HCT116 (cell line): ENCODE results near the gene SOCS1. TPM values are rescaled to one million over a fixed set of nuclear protein-coding genes. Genes with fewer than 3 reads are reported as not detected.

Experiments used
- ATAC-seq: fragments of 200-7000 bp; cut with Tn5 transposase; 2 replicates; pipeline ENCODE4 v1.9.1; 2020; ENCODE audit warnings: mild to moderate bottlenecking, moderate library complexity
- BruUV-seq: library from RNA; stranded (reverse); fragments of 400-500 nt; replicated peaks from 2 replicates; lab custom pipeline; 2021; lab: Mats Ljungman, UMichigan
- CTCF ChIA-PET: fragments of 300-600 bp; sonication (Branson Sonifier 250); formaldehyde crosslinking; loops from one replicate; lab custom pipeline; 2021; ENCODE audit warnings: antibody characterized with exemption; lab: Charles Lee
- POLR2A ChIA-PET: fragments of 300-600, 350-600 bp; sonication (Branson Sonifier 250); formaldehyde crosslinking; loops from one replicate; lab custom pipeline; 2021; ENCODE audit warnings: antibody characterized with exemption; lab: Charles Lee
- RAD21 ChIA-PET, 2 experiments: fragments of 300-600 bp; sonication (Branson Sonifier 250); formaldehyde crosslinking; loops; one replicate each; lab custom pipeline; 2023; ENCODE audit warnings: low total read pairs in 2 of 2; ENCODE audit not compliant: uncharacterized antibody in 2 of 2, unreplicated experiment in 2 of 2, low non-redundant PET in 1 of 2; lab: Charles Lee
- DNase-seq: peaks from one replicate; pipeline ENCODE4 v3.0.0-alpha.2; 2010; ENCODE audit warnings: low read depth, low spot score
- H2AFZ ChIP-seq: fragments of 200-600 bp; shearing (Covaris generic), sonication (generic); 2 replicates; pipeline ENCODE4 v1.6.1; 2017; ENCODE audit warnings: low read depth, mixed run types, mixed read lengths, antibody characterized with exemption, low read length; ENCODE audit not compliant: poor library complexity, severe bottlenecking
- H3K27ac ChIP-seq: 2 replicates; pipeline ENCODE4 v1.5.1; 2012; ENCODE audit warnings: low read depth, low read length
- H3K27me3 ChIP-seq: fragments of 200-600 bp; sonication (generic); 2 replicates; pipeline ENCODE4 v1.6.1; 2016; ENCODE audit warnings: mixed run types, low read length, mixed read lengths; ENCODE audit not compliant: insufficient read depth
- H3K36me3 ChIP-seq, 2 experiments: fragments of 200-500 bp in 1 of 2; fragments of 200-600 bp in 1 of 2; sonication (Bioruptor generic) in 1 of 2; sonication (generic) in 1 of 2; 2 replicates each; pipeline versions ENCODE4 v1.5.1 to v1.6.1; 2014 to 2016; ENCODE audit warnings: low read length in 2 of 2, inconsistent platforms in 1 of 2, mixed read lengths in 1 of 2, mixed run types in 1 of 2; ENCODE audit not compliant: insufficient read depth in 2 of 2, control insufficient read depth in 1 of 2
- H3K4me1 ChIP-seq, 2 experiments: fragments of 200-600 bp in 1 of 2; sonication (generic) in 1 of 2; 2 replicates each; pipeline versions ENCODE4 v1.5.1 to v1.6.1; 2012 to 2017; ENCODE audit warnings: low read length in 2 of 2, inconsistent platforms in 1 of 2, mild to moderate bottlenecking in 1 of 2, mixed read lengths in 1 of 2, mixed run types in 1 of 2, moderate library complexity in 1 of 2; ENCODE audit not compliant: insufficient read depth in 2 of 2, control insufficient read depth in 1 of 2
- H3K4me2 ChIP-seq: fragments of 200-600 bp; sonication (generic); 2 replicates; pipeline ENCODE4 v1.6.1; 2017; ENCODE audit warnings: mixed run types, low read length, mixed read lengths
- H3K4me3 ChIP-seq, 2 experiments: fragments of 200-600 bp in 1 of 2; sonication (generic) in 1 of 2; replicated peaks in 1 of 2; 2 replicates each; pipeline ENCODE4 v1.5.1; 2011 to 2016; ENCODE audit warnings: low read length in 2 of 2, control low read depth in 1 of 2, low read depth in 1 of 2, mild to moderate bottlenecking in 1 of 2, mixed read lengths in 1 of 2, mixed run types in 1 of 2
- H3K79me2 ChIP-seq: fragments of 200-600 bp; sonication (generic); 2 replicates; pipeline ENCODE4 v1.6.1; 2017; ENCODE audit warnings: mild to moderate bottlenecking, mixed run types, low read length, moderate library complexity, mixed read lengths; ENCODE audit not compliant: insufficient read depth
- H3K9ac ChIP-seq: fragments of 200-600 bp; sonication (generic); 2 replicates; pipeline ENCODE4 v1.6.1; 2016; ENCODE audit warnings: low read length, mixed read lengths
- H3K9me2 ChIP-seq: fragments of 200-600 bp; sonication (generic), shearing (Covaris generic); 2 replicates; pipeline ENCODE4 v1.6.1; 2017; ENCODE audit warnings: mixed run types, mild to moderate bottlenecking, moderate library complexity; ENCODE audit not compliant: insufficient read depth
- H3K9me3 ChIP-seq, 2 experiments: fragments of 200-500 bp in 1 of 2; fragments of 200-600 bp in 1 of 2; sonication (Bioruptor generic) in 1 of 2; sonication (generic) in 1 of 2; 2 replicates each; pipeline ENCODE4 v1.6.1; 2014 to 2017; ENCODE audit warnings: low read length in 2 of 2, mixed read lengths in 2 of 2, inconsistent platforms in 1 of 2, low read depth in 1 of 2, mild to moderate bottlenecking in 1 of 2, mixed run types in 1 of 2, moderate library complexity in 1 of 2; ENCODE audit not compliant: control insufficient read depth in 1 of 2, insufficient read depth in 1 of 2
- H4K20me1 ChIP-seq: fragments of 200-600 bp; sonication (generic), shearing (Covaris generic); 2 replicates; pipeline ENCODE4 v1.6.1; 2017; ENCODE audit warnings: mixed run types, mild to moderate bottlenecking, moderate library complexity; ENCODE audit not compliant: insufficient read depth
- RAD21 ChIP-seq: IDR thresholded peaks from 2 replicates; pipeline ENCODE4 v1.6.1; 2012; ENCODE audit warnings: low read depth, mild to moderate bottlenecking
- SRF ChIP-seq: IDR thresholded peaks from 2 replicates; pipeline ENCODE4 v1.6.1; 2012; ENCODE audit warnings: low read depth
- TCF7L2 ChIP-seq: IDR thresholded peaks from 2 replicates; pipeline ENCODE4 v1.7.0; 2011; ENCODE audit warnings: borderline replicate concordance, inconsistent platforms; ENCODE audit not compliant: insufficient read depth, insufficient read length; ENCODE audit errors: extremely low read depth
- ZNF274 ChIP-seq: fragments of 200-500 bp; sonication (Bioruptor generic); IDR thresholded peaks from 2 replicates; pipeline ENCODE4 v1.6.1; 2014; ENCODE audit warnings: mild to moderate bottlenecking, low read depth, low read length, inconsistent platforms
- intact Hi-C: fragments of 100-400 bp; cut with micrococcal nuclease; formaldehyde crosslinking; loops from 2 replicates; pipeline ENCODE4 v1.10.0; 2022
- total RNA-seq: library from RNA; stranded (reverse); gene quantifications from one replicate; pipeline ENCODE4 v1.2.1, GENCODE V29; 2021; ENCODE audit not compliant: unreplicated experiment
- TF ChIP-seq, protein P1 (sequence below): IDR thresholded peaks from 2 replicates; pipeline ENCODE4 v1.6.1; 2012
- TF ChIP-seq, protein P2 (sequence below): IDR thresholded peaks from 2 replicates; pipeline ENCODE4 v1.6.1; 2012; ENCODE audit warnings: low read depth
- TF ChIP-seq, protein P3 (sequence below), 3 experiments: fragments of 200-600 bp in 1 of 3; sonication (generic) in 1 of 3; IDR thresholded peaks in 2 of 3; conservative IDR thresholded peaks in 1 of 3; 2 replicates each; pipeline ENCODE4 v1.5.1; 2012 to 2017; ENCODE audit warnings: low read depth in 2 of 3, low read length in 2 of 3, antibody characterized with exemption in 1 of 3, borderline replicate concordance in 1 of 3, control low read depth in 1 of 3, mild to moderate bottlenecking in 1 of 3, mixed read lengths in 1 of 3, mixed run types in 1 of 3, moderate library complexity in 1 of 3; ENCODE audit not compliant: insufficient read depth in 1 of 3

SOCS1 gene
- total RNA-seq, 1 experiment from 2014 or later, result 4.9 TPM

DNA sequence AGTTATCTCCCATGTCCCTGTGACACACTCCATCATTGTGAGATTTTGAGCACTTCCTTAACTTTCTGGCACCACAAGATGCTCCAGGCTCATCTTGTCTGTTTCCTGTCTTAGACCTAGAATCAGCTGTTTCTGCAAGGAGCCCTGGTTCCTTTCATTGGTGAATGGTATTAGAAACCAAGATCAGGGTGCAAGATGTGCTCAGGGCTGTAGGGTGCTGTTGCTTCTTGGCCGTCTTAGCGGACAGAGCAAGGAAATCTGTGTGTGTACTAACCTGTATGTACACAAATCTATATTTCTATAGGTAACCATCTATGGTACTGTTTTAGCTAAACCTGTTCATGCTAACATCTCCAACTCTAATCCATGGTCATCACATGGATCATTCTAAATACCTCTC is 33.2 kb upstream of the SOCS1 start:
- DNase-seq (no peak), ATAC-seq (no peak)
- H3K4me3 ChIP-seq, result no peak overlapping the region
- H3K4me2 ChIP-seq, result no peak overlapping the region
- intact Hi-C loops, result no loop called here
- no peaks in the 10 kb centered on the region for H3K9me3 ChIP-seq
- no peaks in the 10 kb centered on the region for H3K9me2 ChIP-seq
- no peaks in the 10 kb centered on the region for H3K36me3 ChIP-seq
- no peak overlapping the region for H3K9ac ChIP-seq
- ChIA-PET POLR2A (no interaction called here), CTCF (no interaction called here)
- no peak overlapping the region for H3K27ac ChIP-seq
- H4K20me1 ChIP-seq, result no peaks in the 10 kb centered on the region
- no peak overlapping the region for H2AFZ ChIP-seq
- H3K79me2 ChIP-seq, result no peaks in the 10 kb centered on the region
- no peaks in the 10 kb centered on the region for H3K27me3 ChIP-seq
- no peak for TF ChIP-seq ZNF274
- TF ChIP-seq, protein P1, sequence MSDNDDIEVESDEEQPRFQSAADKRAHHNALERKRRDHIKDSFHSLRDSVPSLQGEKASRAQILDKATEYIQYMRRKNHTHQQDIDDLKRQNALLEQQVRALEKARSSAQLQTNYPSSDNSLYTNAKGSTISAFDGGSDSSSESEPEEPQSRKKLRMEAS, result no peak
- TF ChIP-seq, all 23 proteins: peak for 0
- RAD21 ChIA-PET, result no interaction called here
- no TSS peak for BruUV-seq
- no peaks in the 10 kb centered on the region for H3K4me1 ChIP-seq

DNA sequence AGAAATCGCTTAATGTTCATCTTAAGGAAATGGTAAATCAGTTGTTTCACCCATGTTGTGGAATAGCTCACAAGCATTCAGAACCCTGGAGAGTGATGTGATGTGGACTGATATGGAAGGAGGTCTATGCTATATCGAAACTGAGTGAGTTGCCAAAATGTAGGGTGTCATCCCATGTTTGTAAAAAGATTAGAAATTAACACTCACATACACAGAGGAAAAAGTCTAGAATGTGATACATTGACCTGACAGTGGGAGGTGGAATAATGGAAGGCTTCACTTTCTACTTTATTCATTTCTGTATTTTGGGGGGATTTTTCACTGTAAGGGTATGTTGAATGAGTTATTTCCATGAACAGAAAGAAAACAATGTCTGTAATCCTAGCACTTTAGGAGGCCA is 29.8 kb upstream of the SOCS1 start:
- Histone ChIP-seq H3K4me3 (no peak overlapping the region), H3K4me2 (no peak overlapping the region), H3K9me3 (no peaks in the 10 kb centered on the region), H3K79me2 (no peaks in the 10 kb centered on the region), H3K27me3 (no peaks in the 10 kb centered on the region), H3K4me1 (no peaks in the 10 kb centered on the region), H4K20me1 (no peaks in the 10 kb centered on the region), H3K9ac (no peak overlapping the region), H3K27ac (no peak overlapping the region), H3K9me2 (no peaks in the 10 kb centered on the region), H3K36me3 (no peaks in the 10 kb centered on the region), H2AFZ (no peak overlapping the region)
- DNase-seq, result no peak
- ChIA-PET CTCF (no interaction called here), RAD21 (no interaction called here), POLR2A (no interaction called here)
- no peak for ATAC-seq
- TF ChIP-seq, protein P1, result no peak
- TF ChIP-seq, protein P2, sequence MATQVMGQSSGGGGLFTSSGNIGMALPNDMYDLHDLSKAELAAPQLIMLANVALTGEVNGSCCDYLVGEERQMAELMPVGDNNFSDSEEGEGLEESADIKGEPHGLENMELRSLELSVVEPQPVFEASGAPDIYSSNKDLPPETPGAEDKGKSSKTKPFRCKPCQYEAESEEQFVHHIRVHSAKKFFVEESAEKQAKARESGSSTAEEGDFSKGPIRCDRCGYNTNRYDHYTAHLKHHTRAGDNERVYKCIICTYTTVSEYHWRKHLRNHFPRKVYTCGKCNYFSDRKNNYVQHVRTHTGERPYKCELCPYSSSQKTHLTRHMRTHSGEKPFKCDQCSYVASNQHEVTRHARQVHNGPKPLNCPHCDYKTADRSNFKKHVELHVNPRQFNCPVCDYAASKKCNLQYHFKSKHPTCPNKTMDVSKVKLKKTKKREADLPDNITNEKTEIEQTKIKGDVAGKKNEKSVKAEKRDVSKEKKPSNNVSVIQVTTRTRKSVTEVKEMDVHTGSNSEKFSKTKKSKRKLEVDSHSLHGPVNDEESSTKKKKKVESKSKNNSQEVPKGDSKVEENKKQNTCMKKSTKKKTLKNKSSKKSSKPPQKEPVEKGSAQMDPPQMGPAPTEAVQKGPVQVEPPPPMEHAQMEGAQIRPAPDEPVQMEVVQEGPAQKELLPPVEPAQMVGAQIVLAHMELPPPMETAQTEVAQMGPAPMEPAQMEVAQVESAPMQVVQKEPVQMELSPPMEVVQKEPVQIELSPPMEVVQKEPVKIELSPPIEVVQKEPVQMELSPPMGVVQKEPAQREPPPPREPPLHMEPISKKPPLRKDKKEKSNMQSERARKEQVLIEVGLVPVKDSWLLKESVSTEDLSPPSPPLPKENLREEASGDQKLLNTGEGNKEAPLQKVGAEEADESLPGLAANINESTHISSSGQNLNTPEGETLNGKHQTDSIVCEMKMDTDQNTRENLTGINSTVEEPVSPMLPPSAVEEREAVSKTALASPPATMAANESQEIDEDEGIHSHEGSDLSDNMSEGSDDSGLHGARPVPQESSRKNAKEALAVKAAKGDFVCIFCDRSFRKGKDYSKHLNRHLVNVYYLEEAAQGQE, result no peak
- TF ChIP-seq, protein P3, sequence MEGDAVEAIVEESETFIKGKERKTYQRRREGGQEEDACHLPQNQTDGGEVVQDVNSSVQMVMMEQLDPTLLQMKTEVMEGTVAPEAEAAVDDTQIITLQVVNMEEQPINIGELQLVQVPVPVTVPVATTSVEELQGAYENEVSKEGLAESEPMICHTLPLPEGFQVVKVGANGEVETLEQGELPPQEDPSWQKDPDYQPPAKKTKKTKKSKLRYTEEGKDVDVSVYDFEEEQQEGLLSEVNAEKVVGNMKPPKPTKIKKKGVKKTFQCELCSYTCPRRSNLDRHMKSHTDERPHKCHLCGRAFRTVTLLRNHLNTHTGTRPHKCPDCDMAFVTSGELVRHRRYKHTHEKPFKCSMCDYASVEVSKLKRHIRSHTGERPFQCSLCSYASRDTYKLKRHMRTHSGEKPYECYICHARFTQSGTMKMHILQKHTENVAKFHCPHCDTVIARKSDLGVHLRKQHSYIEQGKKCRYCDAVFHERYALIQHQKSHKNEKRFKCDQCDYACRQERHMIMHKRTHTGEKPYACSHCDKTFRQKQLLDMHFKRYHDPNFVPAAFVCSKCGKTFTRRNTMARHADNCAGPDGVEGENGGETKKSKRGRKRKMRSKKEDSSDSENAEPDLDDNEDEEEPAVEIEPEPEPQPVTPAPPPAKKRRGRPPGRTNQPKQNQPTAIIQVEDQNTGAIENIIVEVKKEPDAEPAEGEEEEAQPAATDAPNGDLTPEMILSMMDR (IDR thresholded peaks at IDR 0.05 in 2 of 3, conservative IDR thresholded peaks at IDR 0.05 in 1 of 3; ENCODE audit: borderline replicate concordance in 1 of 3, insufficient read depth in 1 of 3, low read depth in 2 of 3, low read length in 2 of 3), result no peak
- TF ChIP-seq SRF, result no peak
- TF ChIP-seq RAD21, result no peak
- no peak for TF ChIP-seq TCF7L2
- intact Hi-C loops, result no loop called here
- no TSS peak for BruUV-seq
